Esophagus squamous epithelium (tissue), 5 donors: Measurements from ENCODE around the gene DMRT1. TPM values are rescaled to one million over a fixed set of nuclear protein-coding genes. Genes with fewer than 3 reads are reported as not detected.

Source experiments
- DNase-seq: peaks from one replicate; lab custom pipeline; 2025; lab: John Stamatoyannopoulos, UW
- H3K27ac ChIP-seq, 4 donors: fragments of 200-600 bp; sonication (generic); one replicate each; pipeline ENCODE4 v1.5.1; 2016 to 2019; ENCODE audit warnings: mild to moderate bottlenecking in 1 of 4
- H3K27me3 ChIP-seq, 4 donors: fragments of 200-600 bp; sonication (generic); 1 replicate in 3 of 4; 2 replicates in 1 of 4; pipeline versions ENCODE4 v1.5.1 to v1.6.0; 2017 to 2021; ENCODE audit warnings: antibody characterized with exemption in 1 of 4
- H3K36me3 ChIP-seq, 3 donors: fragments of 200-600 bp; sonication (generic); one replicate each; pipeline ENCODE4 v1.5.1; 2016 to 2019
- H3K4me1 ChIP-seq, 3 donors: fragments of 200-600 bp; sonication (generic); one replicate each; pipeline ENCODE4 v1.5.1; 2017 to 2019
- H3K4me3 ChIP-seq, 4 donors: fragments of 200-600 bp; sonication (generic); 1 replicate in 3 of 4; 2 replicates in 1 of 4; pipeline ENCODE4 v1.5.1; 2016 to 2019; ENCODE audit warnings: mild to moderate bottlenecking in 2 of 4, moderate library complexity in 1 of 4
- H3K9me3 ChIP-seq, 3 donors: fragments of 200-600 bp; sonication (generic); one replicate each; pipeline ENCODE4 v1.5.1; 2016 to 2019
- CTCF ChIP-seq, 6 experiments: fragments of 450-650 bp in 4 of 6; fragments of 200-600 bp in 2 of 6; sonication (generic) in 2 of 6; IDR thresholded peaks; one replicate each; pipeline ENCODE4 v1.5.1; 2016 to 2019; ENCODE audit warnings: antibody characterized with exemption in 6 of 6, mild to moderate bottlenecking in 4 of 6, moderate library complexity in 4 of 6
- POLR2A ChIP-seq, 4 donors: fragments of 450-650 bp; IDR thresholded peaks; one replicate each; pipeline ENCODE4 v1.6.1; 2017; ENCODE audit warnings: antibody characterized with exemption in 4 of 4, mild to moderate bottlenecking in 4 of 4, moderate library complexity in 3 of 4
- WGBS, 2 donors: methylation state at CpG; one replicate each; pipeline ENCODE4 v1.1.5; 2018; 5-methylcytosine and 5-hydroxymethylcytosine counted together
- intact Hi-C: fragments of 100-400 bp; cut with DNase I; formaldehyde crosslinking; loops from one replicate; pipeline ENCODE4 v1.15.0; 2022
- total RNA-seq, 4 donors: library from RNA; depleted of rRNA; stranded (reverse); fragments of >200 nt; gene quantifications; one replicate each; pipeline ENCODE4 v1.1.0, GENCODE V29; 2016
- donor health status: DM: yes; HTN: yes; CAD: no.

The DMRT1 gene
- total RNA-seq, 4 donors from 2014 or later = not detected

DNA sequence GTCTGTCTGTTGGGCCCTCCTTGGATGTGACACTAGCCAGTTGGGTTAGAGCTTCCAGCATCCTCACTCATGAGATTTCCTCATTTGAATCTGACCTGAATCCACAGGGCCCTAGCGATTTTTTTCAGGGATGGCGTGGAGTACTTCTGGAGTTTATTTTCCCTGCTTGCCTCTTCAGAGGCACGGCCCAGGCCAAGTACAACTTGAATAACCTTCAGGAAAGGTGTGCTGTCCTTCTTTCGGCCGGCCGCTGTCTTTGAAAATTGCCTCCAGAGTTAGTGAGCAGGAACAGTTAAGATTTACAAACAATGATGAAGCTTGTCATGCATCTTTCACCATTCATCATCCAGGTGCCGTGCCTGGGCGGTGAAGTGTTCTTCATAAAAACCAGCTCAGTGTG is 85.5 kb downstream of the DMRT1 start:
- DNase-seq = no peak
- no peak for TF ChIP-seq CTCF (IDR thresholded peaks at IDR 0.05)
- WGBS, 2 donors = 81 to 87% methylated on average over 8 of the region's 8 CpGs
- Histone ChIP-seq H3K27ac (no peak overlapping the region), H3K4me3 (no peak overlapping the region), H3K36me3 (no peaks in the 10 kb centered on the region), H3K9me3 (no peaks in the 10 kb centered on the region), H3K4me1 (no peaks in the 10 kb centered on the region), H3K27me3 (peaks cover 0 to 18% (median 0%) of the 10 kb centered on the region in 4 donors)
- intact Hi-C loops = no loop called here

GRCh38 chr9:928363-929042 is 87.0 kb downstream of the DMRT1 start:
- WGBS, 2 donors = 82 to 86% methylated on average over 5 to 6 of the region's 6 CpGs
- H3K36me3 ChIP-seq = no peaks in the 10 kb centered on the region
- no peak overlapping the region for H3K4me3 ChIP-seq
- H3K27ac ChIP-seq = no peak overlapping the region
- no peaks in the 10 kb centered on the region for H3K4me1 ChIP-seq
- TF ChIP-seq POLR2A (IDR thresholded peaks at IDR 0.05) (no peak), CTCF (IDR thresholded peaks at IDR 0.05) (peak in 3 of 6 experiments; percentile 13 to 47 (median 27))
- peaks cover 0 to 14% (median 0%) of the 10 kb centered on the region in 4 donors for H3K27me3 ChIP-seq
- H3K9me3 ChIP-seq = no peaks in the 10 kb centered on the region
- intact Hi-C loops = no loop called here
- no peak for DNase-seq

DNA sequence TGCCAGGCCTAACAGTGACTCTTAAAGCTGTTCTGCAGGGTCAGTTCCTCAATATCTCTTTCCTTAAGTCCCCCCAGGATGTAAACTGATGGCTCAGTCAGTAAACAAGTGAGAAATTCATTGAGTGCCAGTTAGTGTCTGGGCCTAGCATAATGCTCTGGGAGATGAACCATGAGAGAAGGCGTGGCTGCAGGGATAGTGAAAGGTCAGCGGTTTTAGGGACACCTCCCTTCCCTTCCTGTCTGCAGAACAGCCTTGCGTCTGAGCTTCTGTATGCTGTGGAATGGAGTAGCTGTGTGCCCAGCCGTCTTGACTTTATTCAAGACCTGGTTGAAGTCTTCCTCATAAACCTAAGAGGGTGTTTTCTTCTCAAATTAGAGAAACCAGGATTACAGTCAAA is 88.2 kb downstream of the DMRT1 start:
- H3K4me1 ChIP-seq = no peaks in the 10 kb centered on the region
- 72 to 94% methylated on average over 4 of the region's 4 CpGs for WGBS, 2 donors
- TF ChIP-seq CTCF (IDR thresholded peaks at IDR 0.05) (no peak), POLR2A (IDR thresholded peaks at IDR 0.05) (no peak)
- H3K27me3 ChIP-seq = peaks cover 0 to 25% (median 0%) of the 10 kb centered on the region in 4 donors
- no peak overlapping the region for H3K4me3 ChIP-seq
- no peak for DNase-seq
- H3K9me3 ChIP-seq = no peaks in the 10 kb centered on the region
- H3K27ac ChIP-seq = no peak overlapping the region
- intact Hi-C loops = no loop called here
- no peaks in the 10 kb centered on the region for H3K36me3 ChIP-seq

GRCh38 chr9:933356-933755 is 91.9 kb downstream of the DMRT1 start:
- no peak overlapping the region for H3K4me3 ChIP-seq
- H3K27me3 ChIP-seq = peaks cover 0 to 62% (median 0%) of the 10 kb centered on the region in 4 donors
- peaks cover 0 to 3% (median 0%) of the 10 kb centered on the region in 3 donors for H3K9me3 ChIP-seq
- peaks cover 0 to 10% (median 3%) of the 10 kb centered on the region in 3 donors for H3K4me1 ChIP-seq
- DNase-seq = no peak
- no peaks in the 10 kb centered on the region for H3K36me3 ChIP-seq
- 73 to 94% methylated on average over 4 of the region's 4 CpGs for whole genome bisulfite sequencing, 2 donors
- intact Hi-C loops = no loop called here
- no peak overlapping the region for H3K27ac ChIP-seq
- TF ChIP-seq CTCF (IDR thresholded peaks at IDR 0.05) (no peak), POLR2A (IDR thresholded peaks at IDR 0.05) (no peak)

- Histone ChIP-seq H3K4me3 (peak overlapping the region in 2 of 4 donors; percentile 0 to 18), H3K27ac (no peak overlapping the region), H3K36me3 (no peaks in the 10 kb centered on the region), H3K27me3 (peaks cover 0 to 71% (median 0%) of the 10 kb centered on the region in 4 donors), H3K4me1 (peaks cover 0 to 10% (median 3%) of the 10 kb centered on the region in 3 donors), H3K9me3 (peaks cover 0 to 3% (median 0%) of the 10 kb centered on the region in 3 donors)
- intact Hi-C loops = no loop called here
- WGBS, 2 donors = 16 to 24% methylated on average over 10 of the region's 10 CpGs
- DNase-seq = no peak
- no peak for TF ChIP-seq CTCF (IDR thresholded peaks at IDR 0.05)
- no peak for TF ChIP-seq POLR2A (IDR thresholded peaks at IDR 0.05)
Observed at GRCh38 chr9:935348-935965, 94.0 kb downstream of the DMRT1 start.
